Pancreas (tissue), 10 donors: ENCODE results near the gene BOLA2. TPM values are rescaled to one million over a fixed set of nuclear protein-coding genes. Genes with fewer than 3 reads are reported as not detected.
"Not testable (repeated sequence)": the region's sequence is repeated elsewhere in the genome, so short reads cannot be mapped to it uniquely, and the experiment has no call there.

Experiments used
- ATAC-seq, 4 donors: fragments of 200-7000 bp; cut with Tn5 transposase; one replicate each; pipeline versions ENCODE4 v1.8.0 to v1.9.1; 2020; ENCODE audit warnings: mild to moderate bottlenecking in 4 of 4, moderate library complexity in 4 of 4
- DNase-seq, 6 donors: peaks; one replicate each; pipeline ENCODE4 v3.0.0-alpha.2; 2020
- FAIRE-seq: peaks from 2 replicates; lab custom pipeline; 2012; peaks lifted over from hg19 to GRCh38; lab: Jason Lieb, UNC
- H3K27ac ChIP-seq, 4 donors: fragments of 200-600 bp; sonication (generic); 1 replicate in 3 of 4; 2 replicates in 1 of 4; pipeline versions ENCODE4 v1.5.0 to v1.8.0; 2020
- H3K27me3 ChIP-seq, 4 donors: fragments of 200-600 bp; one replicate each; pipeline ENCODE4 v1.8.0; 2021
- H3K36me3 ChIP-seq, 3 donors: fragments of 200-600 bp; sonication (generic) in 1 of 3; one replicate each; pipeline versions ENCODE4 v1.5.0 to v1.8.0; 2020 to 2021
- H3K4me1 ChIP-seq, 3 donors: fragments of 200-600 bp; one replicate each; pipeline ENCODE4 v1.8.0; 2021
- H3K4me3 ChIP-seq, 4 donors: fragments of 200-600 bp; sonication (generic) in 2 of 4; one replicate each; pipeline versions ENCODE4 v1.5.0 to v1.8.0; 2020 to 2021
- H3K9me3 ChIP-seq, 4 donors: fragments of 200-600 bp; one replicate each; pipeline ENCODE4 v1.8.0; 2021
- WGBS, 2 donors: extraction: QIAGEN DNeasy Blood & Tissue Kit; methylation state at CpG; one replicate each; pipeline ENCODE4 v1.1.7; 2013; 5-methylcytosine and 5-hydroxymethylcytosine counted together
- intact Hi-C, 3 donors: fragments of 100-400 bp; cut with DNase I; formaldehyde crosslinking; loops; one replicate each; pipeline versions ENCODE4 v1.11.1 to v1.14.2; 2022
- polyA plus RNA-seq, 2 donors: library from polyadenylated mRNA; stranded (reverse); fragments of 200-250 nt; gene quantifications; one replicate each; pipeline ENCODE4 v1.2.3, GENCODE V29; 2013
- total RNA-seq, 6 donors: library from RNA; stranded (reverse); fragmentation: NEBNext Ultra II Directional in 4 of 6; extraction: Animal tissue kit (Norgen Biotek cat#: 25700) in 4 of 6; gene quantifications; one replicate each; pipeline versions ENCODE4 v1.2.1 to v1.2.4, GENCODE V29; 2021 to 2023
- donor health status: healthy with polysubstance abuse.
- donor health status: DM: no; HTN: no; CAD: no; lungs with moderate emphysema.
- donor health status: DM: no; HTN: no; CAD: no.
- donor health status: control.
- donor health status: control.
- donor health status: Bipolar disorder and iron deficiency.
- donor health status: DM: yes; HTN: yes; CAD: no.
- donor health status: DM: no; HTN: no; CAD: no.
- donor health status: DM: no; HTN: no; CAD: no.
- donor health status: DM: yes; HTN: yes; CAD: no.

BOLA2 gene
- total and polyA plus RNA-seq, 8 donors: 1.1 to 9.0 (median 2.4) TPM

- peak; percentile 27 to 54 (median 50) for ATAC-seq
- FAIRE-seq: not testable (repeated sequence)
- WGBS, 2 donors: no CpG with 5 or more reads among the region's 21 CpGs
Observed at GRCh38 chr16:29453754-29454153, 397 bp downstream of the BOLA2 start.

DNA sequence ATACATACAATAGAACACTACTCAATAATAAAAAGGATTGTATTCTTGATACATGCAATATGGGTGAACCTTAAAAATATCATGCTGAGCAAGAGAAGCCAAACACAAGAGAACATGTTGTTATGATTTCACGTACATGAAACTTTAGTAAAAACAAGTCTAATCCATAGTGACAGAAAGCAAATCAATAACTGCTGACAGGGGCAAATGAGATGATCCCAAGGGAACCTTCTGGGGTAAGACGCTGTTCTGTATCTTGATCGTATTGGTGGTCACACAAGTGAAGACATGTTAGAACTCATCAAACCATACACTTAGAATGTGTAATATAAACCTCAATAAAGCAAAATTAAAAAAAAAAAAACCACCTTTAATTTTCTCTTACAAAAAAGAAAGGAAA lies 28.8 kb downstream of the BOLA2 start:
- H3K36me3 ChIP-seq, FAIRE-seq, H3K9me3 ChIP-seq, intact Hi-C loops, ATAC-seq, H3K27ac ChIP-seq, H3K4me1 ChIP-seq, DNase-seq, H3K4me3 ChIP-seq, H3K27me3 ChIP-seq: not testable (repeated sequence)
- WGBS, 2 donors: 89 to 100% methylated on average over 3 of the region's 3 CpGs

More at GRCh38 chr16:29453754-29454153, 397 bp downstream of the BOLA2 start:
- H3K36me3 ChIP-seq, DNase-seq, H3K4me3 ChIP-seq, H3K9me3 ChIP-seq, H3K4me1 ChIP-seq, H3K27me3 ChIP-seq, intact Hi-C loops, H3K27ac ChIP-seq: not testable (repeated sequence)

DNA sequence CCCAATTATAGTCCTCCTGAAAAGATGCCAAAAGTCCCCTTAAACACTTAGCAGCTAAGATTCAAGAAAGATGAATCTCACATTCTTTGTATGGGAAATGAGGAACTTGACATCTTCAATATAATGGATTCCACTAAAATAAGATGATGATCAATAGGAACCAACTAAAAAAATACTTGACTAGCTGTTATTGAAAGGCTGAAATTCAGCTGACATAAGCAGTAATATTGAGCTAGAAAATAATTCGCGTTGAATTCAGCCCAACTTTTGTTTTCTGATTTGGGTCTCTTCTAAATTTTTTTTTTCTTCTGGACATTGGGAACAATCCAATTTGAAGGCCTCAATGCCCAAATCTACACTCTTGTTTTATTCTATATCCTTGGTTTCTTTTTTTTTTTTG lies 30.6 kb downstream of the BOLA2 start:
- H3K36me3 ChIP-seq, DNase-seq, H3K27ac ChIP-seq, intact Hi-C loops, ATAC-seq, H3K9me3 ChIP-seq, H3K4me1 ChIP-seq, H3K4me3 ChIP-seq, FAIRE-seq, H3K27me3 ChIP-seq: not testable (repeated sequence)
- 95 to 96% methylated on average over 2 of the region's 2 CpGs for WGBS, 2 donors

DNA sequence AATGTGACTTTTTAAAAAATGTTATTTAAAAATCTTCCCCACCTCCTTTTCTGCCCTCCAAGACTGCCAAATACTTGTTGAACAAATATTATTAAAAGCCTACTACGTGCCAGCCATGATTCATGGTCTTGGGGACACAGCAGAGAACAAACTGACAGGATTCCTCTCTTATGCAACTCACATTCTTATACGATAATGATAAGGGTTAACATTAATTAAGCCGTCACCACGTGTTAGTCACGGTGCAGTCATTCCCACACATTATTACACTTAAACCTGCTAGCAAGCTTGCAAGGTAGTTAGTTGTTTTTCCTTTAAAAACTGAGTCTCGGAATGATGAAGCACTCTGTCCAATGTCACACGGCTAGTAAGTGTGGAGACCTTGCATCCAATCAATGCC lies 48.9 kb downstream of the BOLA2 start:
- ATAC-seq, H3K36me3 ChIP-seq, H3K9me3 ChIP-seq, H3K27me3 ChIP-seq, H3K4me1 ChIP-seq, FAIRE-seq, H3K4me3 ChIP-seq, DNase-seq, intact Hi-C loops, H3K27ac ChIP-seq: not testable (repeated sequence)
- 51% methylated on average over 7 of the region's 7 CpGs for WGBS, 2 donors

Other genes with a start within 250 kb of the BOLA2 start
- 1 to 10 TPM in 1 of 6 donors, under 1 TPM in 5; 0.14 to 1.2 (median 0.25) TPM for gene NPIPB11, start 47.6 kb downstream of the BOLA2 start, total RNA-seq
- gene NPIPB11, start 47.6 kb downstream of the BOLA2 start, polyA plus RNA-seq: 1 to 10 TPM; 2.9 to 3.6 TPM
- 10 to 100 TPM in 4 of 6 donors, 1 to 10 TPM in 2; 6.5 to 22.1 (median 14.2) TPM for gene SLX1B, start 182 bp upstream of the BOLA2 start, total RNA-seq
- gene SLX1B, start 182 bp upstream of the BOLA2 start, polyA plus RNA-seq: 10 to 100 TPM; 11.4 to 15.3 TPM
- 1 to 10 TPM in 3 of 6 donors, under 1 TPM in 3; 0.37 to 4.6 (median 1.4) TPM for gene SULT1A4, start 5.6 kb upstream of the BOLA2 start, total RNA-seq
- gene SULT1A4, start 5.6 kb upstream of the BOLA2 start, polyA plus RNA-seq: 10 to 100 TPM in 1 of 2 donors, 1 to 10 TPM in 1; 9.8 to 15.8 TPM
- 10 to 100 TPM; 11.2 to 25.7 (median 15.2) TPM for gene NPIPB12, start 52.1 kb upstream of the BOLA2 start, total RNA-seq
- 100 to 1,000 TPM; 103 to 207 TPM for gene NPIPB12, start 52.1 kb upstream of the BOLA2 start, polyA plus RNA-seq
- gene SPN, start 208.9 kb upstream of the BOLA2 start, total RNA-seq: 1 to 10 TPM in 3 of 6 donors, under 1 TPM in 3; 0.23 to 6.4 (median 1.3) TPM
- gene SPN, start 208.9 kb upstream of the BOLA2 start, polyA plus RNA-seq: under 1 TPM; 0.16 to 0.49 TPM
- 10 to 100 TPM; 16.3 to 29.7 (median 19.2) TPM for gene QPRT, start 224.8 kb upstream of the BOLA2 start, total RNA-seq
- gene QPRT, start 224.8 kb upstream of the BOLA2 start, polyA plus RNA-seq: 10 to 100 TPM in 1 of 2 donors, 1 to 10 TPM in 1; 8.2 to 15.1 TPM